GM19467 (cell line): Measurements from ENCODE around the gene MRPS26.
"Not testable (repeated sequence)": the region's sequence is repeated elsewhere in the genome, so short reads cannot be mapped to it uniquely, and the experiment has no call there.

Source experiments
- ATAC-seq: cut with Tn5 transposase; IDR thresholded peaks from one replicate; pipeline ENCODE4 v1.9.1; 2021; ENCODE audit warnings: mild to moderate bottlenecking, moderate library complexity; ENCODE audit not compliant: unreplicated experiment

The MRPS26 gene

GRCh38 chr20:3045816-3046676 is at the start of gene MRPS26:
Gene MRPS26 (plus strand): TSS chr20:3046052. CDS start chr20:3046069, 17 bp downstream.
- peak; percentile 86 for ATAC-seq

DNA sequence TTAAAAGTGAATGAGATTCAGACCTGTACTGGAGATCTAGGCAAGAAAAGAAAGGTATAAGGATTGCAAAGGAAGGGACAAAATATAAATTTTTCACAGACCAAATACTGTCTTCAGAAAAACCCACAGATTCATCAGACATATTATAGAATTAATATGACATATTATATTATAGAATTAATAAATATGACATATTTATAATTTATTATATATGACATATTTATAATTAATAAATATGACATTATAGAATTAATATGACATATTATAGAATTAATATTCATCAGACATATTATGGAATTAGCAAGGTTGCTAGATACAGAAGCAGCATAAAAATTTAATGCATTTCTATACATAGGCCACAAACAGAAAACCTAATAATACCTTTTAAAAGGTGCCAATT is 47.1 kb upstream of the MRPS26 start:
- ATAC-seq: no peak

DNA sequence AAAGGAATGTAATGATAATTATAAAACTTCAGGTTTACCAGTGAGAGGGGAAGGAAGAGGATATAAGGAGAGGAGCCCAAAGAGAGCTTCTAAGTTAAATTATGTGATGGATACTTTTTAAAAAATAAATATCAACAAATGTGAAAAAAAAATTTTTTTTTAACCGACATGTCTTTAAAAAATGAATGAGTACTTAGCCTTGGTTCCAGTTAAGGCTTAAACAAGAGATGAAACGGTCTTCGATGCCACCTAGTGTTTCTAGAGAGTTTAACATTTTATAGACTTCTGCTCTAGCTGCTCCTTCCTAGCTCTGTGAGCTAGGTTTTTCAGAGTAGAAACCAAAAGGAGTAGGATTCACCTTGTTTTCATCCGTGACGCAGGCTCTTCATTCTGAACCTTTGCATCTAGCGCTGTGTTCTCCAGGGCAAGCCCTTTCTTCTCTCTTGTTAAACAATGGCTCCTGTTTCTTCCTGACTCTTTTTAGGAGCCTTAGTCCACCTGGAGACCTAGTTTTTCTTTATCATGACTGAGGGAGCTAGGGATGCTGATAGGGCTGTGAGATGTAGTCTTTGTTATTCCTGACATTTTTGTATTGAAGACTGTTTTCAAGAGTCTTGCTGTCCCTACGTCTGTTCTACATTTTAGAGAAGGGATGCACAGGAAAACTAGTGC is 44.9 kb upstream of the MRPS26 start:
- ATAC-seq: no peak

DNA sequence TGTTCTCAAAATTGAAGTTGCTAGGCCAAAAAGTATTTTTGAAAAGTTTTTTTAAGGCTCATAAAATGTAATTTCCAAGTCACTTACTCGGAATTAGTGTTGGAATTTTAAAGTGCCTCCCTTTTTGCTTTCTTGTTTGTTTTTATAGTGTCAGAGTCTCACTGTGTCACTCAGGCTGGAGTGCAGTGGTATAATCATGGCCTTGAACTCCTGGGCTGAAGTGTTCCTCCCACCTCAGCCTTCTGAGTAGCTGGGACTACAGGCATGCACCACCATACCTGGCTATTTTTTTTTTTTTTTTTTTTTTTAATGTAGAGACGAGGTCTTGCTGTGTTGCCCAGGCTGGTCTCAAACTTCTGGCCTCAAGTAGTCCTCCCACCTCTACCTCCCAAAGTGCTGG is 42.4 kb upstream of the MRPS26 start:
- no peak for ATAC-seq

DNA sequence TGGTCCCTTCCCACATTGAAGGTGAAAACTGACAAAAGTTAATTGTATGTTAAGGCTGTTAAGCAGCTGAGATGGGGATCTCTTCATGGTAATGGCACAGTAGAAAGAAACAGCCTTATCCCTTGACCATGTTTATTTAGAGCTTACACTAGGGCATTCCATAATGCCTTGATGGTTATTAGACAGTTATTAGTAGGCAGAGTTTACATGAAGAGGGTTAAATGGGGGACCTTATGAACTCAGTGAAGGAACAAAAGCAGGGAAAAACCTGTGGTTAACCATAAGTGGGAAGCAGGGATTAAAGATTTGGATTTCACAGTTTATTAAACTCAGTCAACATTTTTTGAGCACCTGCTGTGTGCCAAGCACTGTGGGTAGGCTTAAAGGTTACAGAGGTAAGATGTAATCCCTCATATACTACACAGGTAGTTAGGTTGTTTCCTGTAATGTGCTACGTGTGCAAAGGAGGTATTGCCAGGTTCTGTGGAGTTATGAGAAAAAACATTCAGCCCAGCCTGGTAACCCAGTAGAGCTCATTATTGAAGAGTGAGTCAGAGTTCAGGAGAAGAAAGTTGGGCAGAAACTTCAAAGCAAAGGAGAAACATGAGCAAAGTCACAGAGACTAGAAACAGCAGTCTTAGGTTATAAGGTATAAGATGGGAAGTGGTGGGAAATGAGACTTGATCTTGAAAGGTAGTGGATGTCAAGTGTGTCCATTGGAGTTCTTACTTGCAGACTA is 34.7 kb upstream of the MRPS26 start:
- ATAC-seq: no peak

DNA sequence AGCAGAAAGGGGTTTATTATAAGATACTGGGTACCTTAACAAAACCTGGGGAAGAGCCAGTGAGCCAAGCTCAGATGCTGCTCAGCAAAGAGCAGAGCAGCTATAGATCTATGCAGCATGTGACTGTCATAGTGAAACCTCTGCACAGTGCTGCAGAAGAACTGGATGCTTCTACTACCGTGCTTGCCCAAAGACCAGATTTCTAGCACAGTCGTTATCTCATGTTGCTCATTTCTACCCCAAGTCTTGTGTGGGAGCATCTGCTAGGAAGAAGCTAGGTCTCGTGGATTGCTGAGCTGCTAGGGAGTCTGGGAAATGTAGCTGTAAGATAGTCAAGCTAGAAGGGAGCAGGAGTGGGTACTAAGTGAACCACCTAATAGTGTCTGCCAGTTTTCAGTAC is 34.1 kb upstream of the MRPS26 start:
- ATAC-seq: no peak

GRCh38 chr20:3013771-3014170 is 32.1 kb upstream of the MRPS26 start:
- no peak for ATAC-seq

- ATAC-seq: no peak
These were observed 31.7 kb upstream of the MRPS26 start for GRCh38 chr20:3014179-3014578.

- ATAC-seq: no peak
These were observed 31.2 kb upstream of the MRPS26 start for GRCh38 chr20:3014662-3015061.

- ATAC-seq: not testable (repeated sequence)
These were observed 30.6 kb upstream of the MRPS26 start for GRCh38 chr20:3015302-3015701.

DNA sequence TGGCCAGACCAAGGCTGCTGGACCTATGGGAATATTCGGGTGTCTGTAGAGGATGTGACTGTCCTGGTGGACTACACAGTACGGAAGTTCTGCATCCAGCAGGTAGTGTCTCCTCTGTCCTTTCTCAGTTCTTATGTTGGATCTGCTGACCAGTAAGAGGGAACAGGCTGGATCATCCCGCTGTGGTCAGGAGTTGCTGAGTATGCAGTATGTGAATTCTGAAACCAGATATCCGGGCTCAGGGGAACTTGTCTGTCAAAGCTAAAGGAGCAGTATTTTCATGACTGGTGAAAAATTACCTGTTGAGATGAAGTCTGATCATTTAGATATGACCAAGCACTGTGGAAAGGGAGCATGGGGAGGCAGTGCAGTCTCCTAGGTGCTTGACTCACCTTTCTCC is 24.5 kb upstream of the MRPS26 start:
- no peak for ATAC-seq

- no peak for ATAC-seq
These were observed 24.1 kb upstream of the MRPS26 start for GRCh38 chr20:3021777-3022176.

DNA sequence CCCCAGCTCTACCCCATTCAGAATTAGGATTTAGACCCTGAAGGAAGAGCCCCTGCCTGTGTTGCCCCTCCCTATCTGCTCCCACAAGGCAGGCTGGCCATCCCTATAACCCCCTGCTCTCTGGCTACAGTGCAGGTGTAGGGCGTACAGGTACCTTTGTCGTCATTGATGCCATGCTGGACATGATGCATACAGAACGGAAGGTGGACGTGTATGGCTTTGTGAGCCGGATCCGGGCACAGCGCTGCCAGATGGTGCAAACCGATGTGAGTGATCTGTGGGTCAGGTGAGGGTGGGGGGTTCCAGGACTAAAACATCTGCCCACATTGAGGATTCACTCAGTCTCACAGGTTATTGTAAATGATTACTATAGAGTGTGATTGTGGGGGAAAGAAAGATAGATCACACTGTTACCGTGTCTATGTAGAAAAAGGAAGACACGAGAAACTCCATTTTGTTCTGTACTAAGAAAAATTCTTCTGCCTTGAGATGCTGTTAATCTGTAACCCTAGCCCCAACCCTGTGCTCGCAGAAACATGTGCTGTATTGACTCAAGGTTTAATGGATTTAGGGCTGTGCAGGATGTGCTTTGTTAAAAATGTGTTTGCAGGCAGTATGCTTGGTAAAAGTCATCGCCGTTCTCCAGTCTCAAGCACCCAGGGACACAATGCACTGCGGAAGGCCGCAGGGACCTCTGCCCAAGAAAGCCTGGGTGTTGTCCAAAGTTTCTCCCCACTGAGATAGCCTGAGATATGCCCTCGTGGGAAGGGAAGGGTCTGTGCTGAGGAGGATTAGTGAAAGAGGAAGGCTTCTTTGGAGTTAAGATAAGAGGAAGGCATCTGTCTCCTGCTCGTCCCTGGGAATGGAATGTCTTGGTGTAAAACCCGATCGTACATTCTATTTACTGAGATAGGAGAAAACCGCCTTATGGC is 23.0 kb upstream of the MRPS26 start:
- not testable (repeated sequence) for ATAC-seq

GRCh38 chr20:3027987-3028386 is 17.9 kb upstream of the MRPS26 start:
- no peak for ATAC-seq

- ATAC-seq: no peak
These were observed 14.2 kb upstream of the MRPS26 start for GRCh38 chr20:3031524-3032147.

DNA sequence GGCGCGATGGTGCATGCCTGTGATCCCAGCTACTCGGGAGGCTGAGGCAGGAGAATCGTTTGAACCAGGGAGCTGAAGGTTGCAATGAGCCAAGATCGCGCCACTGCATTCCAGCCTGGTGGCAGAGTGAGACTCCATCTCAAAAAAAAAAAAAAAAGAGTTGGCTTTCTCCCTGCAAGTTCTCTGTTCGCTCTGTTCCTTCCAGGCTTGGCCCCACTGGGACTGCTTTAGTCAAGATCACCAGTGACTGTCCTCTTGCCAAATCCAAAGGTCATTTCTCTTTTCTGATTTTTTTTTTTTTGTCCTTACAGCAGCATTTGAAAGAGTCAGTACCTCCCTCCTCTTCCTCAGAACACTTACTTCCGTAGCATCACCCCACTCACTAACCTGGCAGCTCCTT is 13.2 kb upstream of the MRPS26 start:
- no peak for ATAC-seq

GRCh38 chr20:3037654-3038053 is 8.2 kb upstream of the MRPS26 start:
- ATAC-seq: no peak

DNA sequence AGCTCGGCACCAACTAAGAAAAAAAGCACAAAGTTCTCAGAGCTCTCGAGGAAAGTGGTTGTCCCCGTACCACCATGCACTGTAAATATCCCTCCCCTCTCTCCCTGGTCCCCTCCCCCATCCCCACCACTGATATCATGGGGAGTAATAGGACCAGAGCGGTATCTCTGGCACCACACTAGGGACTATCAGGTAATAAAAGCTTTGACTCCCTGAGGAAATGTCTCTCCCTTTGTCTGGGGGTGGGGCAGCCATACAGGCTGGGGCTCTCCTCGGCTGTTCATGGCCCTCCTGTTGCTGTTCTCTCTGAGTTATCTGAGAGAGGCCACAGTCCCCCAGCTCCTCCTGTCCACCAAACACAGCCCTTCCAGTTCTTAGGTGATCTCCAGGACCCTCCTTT is 7.4 kb upstream of the MRPS26 start:
- no peak for ATAC-seq

- ATAC-seq: no peak
These were observed 6.4 kb upstream of the MRPS26 start for GRCh38 chr20:3039426-3039825.

- ATAC-seq: no peak
These were observed 5.8 kb upstream of the MRPS26 start for GRCh38 chr20:3040086-3040485.
